ENCODE results near the gene GCN1.

GCN1 gene

GRCh38 chr12:120103044-120103338, 91.5 kb downstream of the GCN1 start:
- H3K4me3 ChIP-seq (ENCODE audit: low read length) = no peak overlapping the region
- DNase-seq (ENCODE audit: low read depth, low spot score) = no peak

GRCh38 chr12:120102189-120103043, 92.1 kb downstream of the GCN1 start:
- no peak for DNase-seq (ENCODE audit: low read depth, low spot score)
- H3K4me3 ChIP-seq (ENCODE audit: low read length) = no peak overlapping the region

- DNase-seq (ENCODE audit: low read depth, low spot score) = no peak
- H3K4me3 ChIP-seq (ENCODE audit: low read length) = no peak overlapping the region
Measured at GRCh38 chr12:120101617-120102016, 92.9 kb downstream of the GCN1 start.

- no peak for DNase-seq (ENCODE audit: low read depth, low spot score)
Measured at GRCh38 chr12:120101182-120101581, 93.3 kb downstream of the GCN1 start.

GRCh38 chr12:120100630-120101029, 93.9 kb downstream of the GCN1 start:
- DNase-seq (ENCODE audit: low read depth, low spot score) = no peak
- no peak overlapping the region for H3K4me3 ChIP-seq (ENCODE audit: low read length)

More at GRCh38 chr12:120101182-120101581, 93.3 kb downstream of the GCN1 start:
- no peak overlapping the region for H3K4me3 ChIP-seq (ENCODE audit: low read length)

- H3K4me3 ChIP-seq (ENCODE audit: low read length) = no peak overlapping the region
- DNase-seq (ENCODE audit: low read depth, low spot score) = no peak
Measured at GRCh38 chr12:120099738-120100137, 94.8 kb downstream of the GCN1 start.

- H3K4me3 ChIP-seq (ENCODE audit: low read length) = no peak overlapping the region
- no peak for DNase-seq (ENCODE audit: low read depth, low spot score)
Measured at GRCh38 chr12:120098756-120099470, 95.6 kb downstream of the GCN1 start.

GRCh38 chr12:120096671-120097202, 97.8 kb downstream of the GCN1 start:
- no peak for DNase-seq (ENCODE audit: low read depth, low spot score)
- H3K4me3 ChIP-seq (ENCODE audit: low read length) = no peak overlapping the region

GRCh38 chr12:120095736-120096135, 98.8 kb downstream of the GCN1 start:
- no peak for DNase-seq (ENCODE audit: low read depth, low spot score)

GRCh38 chr12:120095331-120095730, 99.2 kb downstream of the GCN1 start:
- no peak for DNase-seq (ENCODE audit: low read depth, low spot score)
- H3K4me3 ChIP-seq (ENCODE audit: low read length) = no peak overlapping the region

More at GRCh38 chr12:120095736-120096135, 98.8 kb downstream of the GCN1 start:
- no peak overlapping the region for H3K4me3 ChIP-seq (ENCODE audit: low read length)

- no peak for DNase-seq (ENCODE audit: low read depth, low spot score)
- no peak overlapping the region for H3K4me3 ChIP-seq (ENCODE audit: low read length)
Measured at GRCh38 chr12:120094485-120094884, 100.0 kb downstream of the GCN1 start.

- no peak for DNase-seq (ENCODE audit: low read depth, low spot score)
- no peak overlapping the region for H3K4me3 ChIP-seq (ENCODE audit: low read length)
Measured at GRCh38 chr12:120093592-120094355, 100.7 kb downstream of the GCN1 start.

GRCh38 chr12:120093336-120093591, 101.3 kb downstream of the GCN1 start:
- H3K4me3 ChIP-seq (ENCODE audit: low read length) = no peak overlapping the region
- no peak for DNase-seq (ENCODE audit: low read depth, low spot score)

- DNase-seq (ENCODE audit: low read depth, low spot score) = no peak
- H3K4me3 ChIP-seq (ENCODE audit: low read length) = no peak overlapping the region
Measured at GRCh38 chr12:120092551-120093335, 101.8 kb downstream of the GCN1 start.

- H3K4me3 ChIP-seq (ENCODE audit: low read length) = no peak overlapping the region
- no peak for DNase-seq (ENCODE audit: low read depth, low spot score)
Measured at GRCh38 chr12:120091371-120092090, 103.0 kb downstream of the GCN1 start.

- DNase-seq (ENCODE audit: low read depth, low spot score) = no peak
Measured at GRCh38 chr12:120090626-120091295, 103.8 kb downstream of the GCN1 start.

GRCh38 chr12:120090206-120090605, 104.3 kb downstream of the GCN1 start:
- no peak for DNase-seq (ENCODE audit: low read depth, low spot score)
- H3K4me3 ChIP-seq (ENCODE audit: low read length) = no peak overlapping the region

More at GRCh38 chr12:120090626-120091295, 103.8 kb downstream of the GCN1 start:
- no peak overlapping the region for H3K4me3 ChIP-seq (ENCODE audit: low read length)

GRCh38 chr12:120089796-120090195, 104.7 kb downstream of the GCN1 start:
- H3K4me3 ChIP-seq (ENCODE audit: low read length) = no peak overlapping the region

More at GRCh38 chr12:120089796-120090195, 104.7 kb downstream of the GCN1 start:
- DNase-seq (ENCODE audit: low read depth, low spot score) = no peak

All from Jurkat, Clone E6-1 (cell line).